ENCODE measurements around the gene PLPPR4.
A peak's percentile ranks its signal among the peaks of the same experiment; 100 is the strongest.
"Not testable (repeated sequence)": the region's sequence is repeated elsewhere in the genome, so short reads cannot be mapped to it uniquely, and the experiment has no call there.

The PLPPR4 gene, protein sequence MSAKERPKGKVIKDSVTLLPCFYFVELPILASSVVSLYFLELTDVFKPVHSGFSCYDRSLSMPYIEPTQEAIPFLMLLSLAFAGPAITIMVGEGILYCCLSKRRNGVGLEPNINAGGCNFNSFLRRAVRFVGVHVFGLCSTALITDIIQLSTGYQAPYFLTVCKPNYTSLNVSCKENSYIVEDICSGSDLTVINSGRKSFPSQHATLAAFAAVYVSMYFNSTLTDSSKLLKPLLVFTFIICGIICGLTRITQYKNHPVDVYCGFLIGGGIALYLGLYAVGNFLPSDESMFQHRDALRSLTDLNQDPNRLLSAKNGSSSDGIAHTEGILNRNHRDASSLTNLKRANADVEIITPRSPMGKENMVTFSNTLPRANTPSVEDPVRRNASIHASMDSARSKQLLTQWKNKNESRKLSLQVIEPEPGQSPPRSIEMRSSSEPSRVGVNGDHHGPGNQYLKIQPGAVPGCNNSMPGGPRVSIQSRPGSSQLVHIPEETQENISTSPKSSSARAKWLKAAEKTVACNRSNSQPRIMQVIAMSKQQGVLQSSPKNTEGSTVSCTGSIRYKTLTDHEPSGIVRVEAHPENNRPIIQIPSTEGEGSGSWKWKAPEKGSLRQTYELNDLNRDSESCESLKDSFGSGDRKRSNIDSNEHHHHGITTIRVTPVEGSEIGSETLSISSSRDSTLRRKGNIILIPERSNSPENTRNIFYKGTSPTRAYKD

DNA sequence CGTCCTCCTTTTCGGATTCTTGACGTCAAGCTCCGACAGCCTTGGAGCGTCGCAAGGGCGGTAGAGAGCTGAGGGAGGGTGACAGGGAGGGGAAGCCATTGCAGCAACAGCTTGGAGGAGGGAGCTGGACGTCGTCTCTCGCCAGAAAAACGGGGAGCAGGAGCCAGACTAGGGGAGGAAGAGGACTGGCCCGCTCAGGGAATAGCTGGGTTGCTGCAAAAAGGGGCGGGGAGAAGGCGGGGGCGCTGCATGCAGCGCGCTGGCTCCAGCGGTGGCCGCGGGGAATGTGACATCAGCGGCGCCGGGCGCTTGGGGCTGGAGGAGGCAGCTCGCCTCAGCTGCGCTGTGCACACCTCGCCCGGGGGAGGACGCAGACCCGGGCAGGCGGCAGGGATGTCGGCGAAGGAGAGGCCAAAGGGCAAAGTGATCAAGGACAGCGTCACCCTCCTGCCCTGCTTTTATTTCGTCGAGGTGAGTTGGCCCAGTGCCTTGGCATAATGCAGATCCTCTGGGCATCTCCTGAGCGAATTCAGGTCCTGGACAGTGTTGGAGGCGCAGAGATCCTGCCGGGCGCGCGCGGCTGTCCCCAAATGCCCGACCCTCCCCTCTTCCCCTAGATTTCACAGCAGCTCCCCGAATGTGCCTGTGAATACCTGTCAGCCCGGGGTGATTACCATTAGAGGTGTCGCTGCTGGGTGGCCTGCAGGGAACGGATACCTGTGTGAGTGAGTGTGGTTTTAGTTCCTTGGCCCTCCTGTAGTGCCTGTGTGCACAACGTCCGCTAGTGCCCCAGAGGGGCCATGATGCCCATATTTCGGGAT is at the start of gene PLPPR4:
PLPPR4 (plus strand) TSS at position 292 of the 821 bp plus-strand sequence; CDS start at position 394, 102 bp downstream.
- peak; percentile 11 for DNase-seq (ENCODE audit: low spot score)

DNA sequence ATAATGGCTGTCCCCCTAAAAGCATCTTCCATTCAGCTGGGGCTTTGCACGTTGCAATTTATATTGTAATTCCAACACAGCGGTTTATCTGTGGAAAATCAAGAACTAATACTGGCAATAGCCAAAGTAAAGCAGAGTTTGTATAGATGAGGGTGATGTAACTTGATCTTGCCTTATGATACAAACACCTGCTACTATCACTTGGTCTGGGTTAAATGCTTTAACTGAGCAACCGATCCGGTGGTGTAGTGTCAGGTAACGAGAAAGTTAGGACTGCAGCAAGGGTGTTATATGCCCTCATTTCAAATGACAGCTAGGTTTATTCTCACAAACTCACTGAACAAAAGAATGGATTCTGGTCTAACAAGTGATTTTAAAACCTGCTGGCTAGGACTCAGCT is 47.3 kb upstream of the PLPPR4 start:
- DNase-seq (ENCODE audit: low spot score), result no peak

DNA sequence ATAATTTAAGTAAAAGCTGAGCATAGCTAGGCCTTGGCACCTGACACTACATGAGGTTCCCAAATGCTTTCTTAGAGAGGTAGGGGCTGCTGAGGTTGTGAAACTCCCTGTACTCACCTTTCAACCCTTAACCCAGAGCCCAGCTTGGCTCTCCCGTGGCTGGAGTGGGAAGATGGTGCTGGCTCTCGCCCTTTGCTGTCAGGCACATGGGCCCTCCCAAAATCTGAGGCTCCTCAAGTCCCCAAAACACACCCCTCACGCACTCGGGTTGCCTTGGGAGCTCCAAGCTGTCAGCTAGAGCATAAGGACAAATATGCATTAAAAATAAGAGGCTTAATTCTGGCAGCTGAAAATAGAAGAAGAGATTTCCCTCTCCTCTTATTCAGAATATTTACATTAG is 46.7 kb upstream of the PLPPR4 start:
- no peak for DNase-seq (ENCODE audit: low spot score)

DNA sequence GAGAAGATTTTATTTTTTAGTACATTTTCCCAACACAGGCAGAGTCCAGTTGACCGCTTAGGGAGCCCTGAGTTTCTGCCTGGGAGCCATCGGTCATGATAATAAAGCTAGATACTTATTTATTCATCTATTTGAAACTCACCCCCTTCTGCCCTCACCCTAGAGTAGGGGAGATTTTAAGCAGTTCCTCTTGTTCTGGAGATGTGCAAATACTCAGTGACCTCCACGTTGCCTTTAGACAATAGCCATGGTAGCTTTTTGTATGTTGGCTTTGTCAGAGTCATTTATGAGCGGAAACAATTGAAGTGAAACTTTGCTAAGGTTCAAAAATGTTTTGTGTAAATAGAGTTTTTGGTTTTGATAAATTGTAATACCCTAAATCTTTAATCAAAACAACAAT is 45.7 kb upstream of the PLPPR4 start:
- DNase-seq (ENCODE audit: low spot score), result no peak

DNA sequence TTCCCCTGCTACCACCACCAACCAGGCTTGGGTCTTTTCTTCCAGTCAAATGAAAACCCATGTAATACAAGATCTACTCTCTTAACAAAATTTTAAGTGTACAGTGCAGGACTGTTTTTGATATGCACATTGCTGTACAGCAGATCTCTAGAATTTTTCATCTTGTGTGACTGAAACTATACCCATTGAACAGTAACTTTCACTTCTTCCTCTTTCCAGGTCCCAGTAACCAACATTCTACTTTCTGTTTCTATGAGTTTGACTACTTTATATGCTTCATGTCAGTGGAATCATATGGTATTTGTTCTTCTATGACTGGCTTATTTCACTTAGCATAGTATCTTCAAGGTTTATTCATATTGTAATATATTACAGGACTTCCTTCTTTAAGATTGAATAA is 45.3 kb upstream of the PLPPR4 start:
- no peak for DNase-seq (ENCODE audit: low spot score)

DNA sequence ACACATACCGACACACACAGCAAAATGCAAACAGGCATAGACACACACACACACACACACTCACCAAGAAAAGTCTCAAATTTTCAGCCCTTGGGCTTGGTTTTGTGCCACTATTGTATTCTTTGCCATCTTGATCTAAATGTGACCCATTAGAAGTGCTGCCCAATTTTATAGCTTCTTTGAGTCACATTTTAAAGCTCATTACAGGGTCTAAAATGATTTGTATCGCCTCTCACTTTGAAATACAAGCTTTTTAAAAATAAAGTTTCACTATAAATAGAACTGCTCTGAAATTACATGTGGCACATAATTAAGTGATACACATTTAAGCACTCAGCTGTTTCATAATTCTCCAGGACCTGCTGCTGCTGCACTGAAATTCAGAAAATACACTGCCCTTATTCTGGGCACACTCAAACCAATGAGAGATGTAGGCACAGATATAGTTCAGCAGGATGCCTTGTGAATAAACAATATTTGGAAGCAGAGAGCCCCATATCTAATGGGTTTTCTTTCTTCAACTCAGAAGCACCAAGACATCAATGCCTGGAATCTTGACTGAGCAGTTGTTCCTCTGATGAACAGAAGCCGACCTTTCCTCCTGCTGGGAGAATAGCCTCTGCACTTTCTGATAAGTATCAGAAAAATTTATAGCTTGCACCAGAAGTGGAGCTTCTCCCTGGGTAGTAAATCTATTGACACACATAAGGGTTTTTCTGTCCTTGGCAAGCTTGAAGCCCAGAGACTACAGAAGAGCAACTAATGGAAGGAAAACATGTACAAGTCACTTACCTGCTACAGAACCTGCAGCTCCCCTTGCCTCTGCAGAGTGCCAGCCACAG is 37.0 kb upstream of the PLPPR4 start:
- DNase-seq (ENCODE audit: low spot score), result no peak

DNA sequence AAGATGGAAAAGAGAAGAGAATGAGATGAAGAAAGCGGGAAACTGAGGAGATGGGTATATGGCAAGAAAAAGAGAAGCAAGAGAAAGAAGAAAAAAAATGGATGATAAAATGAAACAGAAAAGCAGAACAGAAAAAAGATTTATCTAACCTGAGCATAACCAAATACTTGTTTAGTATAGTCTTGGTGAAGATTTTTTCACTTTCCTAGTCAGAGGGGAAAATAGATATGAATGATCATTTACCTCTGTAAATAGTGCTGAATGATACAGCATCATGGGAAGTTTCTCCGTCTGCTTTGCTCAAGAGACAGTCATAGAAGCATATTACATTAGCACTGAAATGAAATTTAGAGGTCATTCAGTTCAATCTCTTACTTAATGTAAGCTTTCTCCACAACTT is 36.1 kb upstream of the PLPPR4 start:
- DNase-seq (ENCODE audit: low spot score), result no peak

DNA sequence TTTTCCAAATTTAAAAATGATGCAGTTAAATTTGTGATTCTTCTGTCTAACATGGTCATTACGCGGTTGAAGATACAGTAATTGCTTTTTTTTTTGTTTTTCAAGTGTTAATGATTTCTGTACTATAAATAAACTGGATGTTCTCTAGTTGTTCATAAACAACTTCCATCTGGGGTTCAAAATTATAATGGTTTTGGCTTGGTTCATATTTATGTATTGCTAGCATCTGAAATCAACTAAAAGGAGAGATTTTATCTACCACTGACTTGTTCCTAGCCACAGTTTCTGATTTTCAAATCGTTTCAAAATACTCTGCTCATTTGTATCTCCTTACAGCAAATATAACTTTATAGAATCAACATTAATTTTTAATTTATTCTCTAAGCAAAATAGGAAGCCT is 35.2 kb upstream of the PLPPR4 start:
- DNase-seq (ENCODE audit: low spot score), result no peak

DNA sequence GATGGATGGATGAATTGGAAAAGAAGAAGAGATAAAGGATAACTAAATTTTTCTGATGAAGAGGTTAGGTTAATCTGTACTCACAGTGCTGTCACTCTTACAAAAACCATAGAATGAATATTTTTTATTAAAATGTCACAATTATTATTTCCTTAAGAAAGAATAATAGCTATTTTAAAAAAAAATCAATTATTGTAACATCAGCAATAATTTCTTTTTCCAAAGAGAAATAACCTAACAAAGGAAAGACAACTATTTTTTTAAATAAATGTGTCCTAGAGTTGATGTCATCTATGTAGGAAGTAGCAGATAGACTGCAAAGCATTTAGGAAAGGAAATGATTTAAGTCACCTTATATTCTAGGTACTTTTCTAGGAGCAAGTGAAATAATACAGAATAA is 33.6 kb upstream of the PLPPR4 start:
- no peak for DNase-seq (ENCODE audit: low spot score)

DNA sequence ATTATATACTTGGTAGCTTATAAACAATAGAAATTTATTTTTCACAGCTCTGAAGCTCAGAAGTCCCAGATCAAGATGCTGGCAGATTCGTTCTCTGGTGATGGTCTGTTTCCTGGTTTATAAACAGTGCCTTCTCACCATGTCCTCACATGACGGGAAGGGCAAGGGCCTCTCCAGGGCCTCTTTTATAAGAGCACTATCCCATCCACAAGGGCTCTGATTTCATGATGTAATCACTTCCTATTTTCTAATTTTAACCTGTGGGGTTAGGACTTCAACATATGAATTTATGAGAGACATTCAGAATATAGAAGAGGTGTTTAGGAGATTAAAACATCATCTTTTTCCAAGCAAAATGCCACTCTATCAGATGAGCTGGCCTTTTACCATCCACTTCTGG is 32.1 kb upstream of the PLPPR4 start:
- no peak for DNase-seq (ENCODE audit: low spot score)

DNA sequence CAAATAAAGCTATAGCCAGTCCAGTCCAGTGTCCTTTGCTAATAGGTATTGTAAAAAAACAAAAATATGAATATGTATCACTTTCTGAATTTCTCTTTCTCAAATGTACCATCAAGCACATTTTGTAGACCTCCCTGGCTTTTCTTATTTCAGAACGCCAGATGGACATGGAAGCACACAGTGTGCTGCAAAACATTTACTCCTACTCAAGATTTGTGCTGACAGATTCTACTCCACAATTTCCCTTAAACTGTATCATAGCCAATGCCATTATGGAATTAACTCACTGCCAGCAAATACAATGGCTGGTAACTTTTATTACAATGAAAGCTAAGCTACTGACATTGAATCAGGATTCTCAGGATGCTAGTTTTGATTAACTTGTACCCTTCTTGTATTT is 30.8 kb upstream of the PLPPR4 start:
- no peak for DNase-seq (ENCODE audit: low spot score)

DNA sequence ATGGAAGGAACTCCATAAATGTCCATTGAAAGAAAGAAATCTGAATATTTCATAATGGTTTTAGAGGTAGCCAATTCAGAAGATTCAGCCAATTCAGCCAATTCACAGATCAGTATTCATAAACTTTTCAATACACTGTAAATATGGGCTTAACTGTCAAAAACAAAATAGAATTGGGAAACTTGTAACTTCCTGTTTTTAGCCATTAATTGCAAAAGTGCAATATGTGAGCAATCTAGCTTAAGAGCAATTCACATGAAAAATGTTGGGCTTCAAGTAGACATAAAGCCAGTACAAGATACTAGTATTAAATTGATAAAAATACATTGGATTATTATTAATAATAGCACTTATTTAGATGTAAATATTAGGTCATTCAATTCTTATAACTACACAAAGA is 27.5 kb upstream of the PLPPR4 start:
- DNase-seq (ENCODE audit: low spot score), result no peak

DNA sequence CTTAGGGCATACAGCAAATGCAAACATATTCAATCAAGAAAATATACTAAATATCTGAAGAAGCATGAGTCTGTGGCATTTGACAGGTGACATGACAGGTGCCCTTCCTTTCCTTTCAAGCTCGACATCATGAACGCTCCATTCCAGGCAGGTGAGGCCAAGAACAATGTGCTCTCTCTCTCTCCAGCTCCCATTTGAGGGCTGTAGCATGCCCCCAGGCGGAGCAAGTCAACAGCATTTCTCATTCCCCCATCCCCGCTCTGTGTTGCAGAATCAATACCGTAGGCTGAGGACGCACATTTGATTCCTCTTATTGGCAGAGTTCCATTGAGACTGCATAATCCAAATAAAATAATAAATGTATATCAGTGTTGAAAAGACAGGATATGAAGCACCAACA is 24.6 kb upstream of the PLPPR4 start:
- DNase-seq (ENCODE audit: low spot score), result no peak

DNA sequence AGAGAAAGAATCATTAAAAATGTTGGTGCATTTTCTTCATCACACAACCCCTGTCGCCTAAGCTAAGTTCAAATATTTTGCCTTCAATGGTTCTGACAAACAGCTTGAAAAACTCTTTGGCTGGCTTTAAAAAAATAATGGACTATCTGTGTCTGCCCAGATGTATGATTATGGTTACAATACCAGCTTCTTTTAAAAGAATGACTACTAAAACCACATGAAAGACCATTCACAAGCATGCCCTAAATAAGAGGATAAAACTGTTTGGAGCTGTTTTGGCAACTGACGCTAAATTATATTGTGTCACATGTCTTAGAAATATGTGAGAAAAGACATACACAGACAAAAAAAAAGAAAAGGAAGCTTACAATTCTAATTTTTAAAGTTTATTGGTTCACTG is 23.7 kb upstream of the PLPPR4 start:
- peak; percentile 43 for DNase-seq (ENCODE audit: low spot score)

DNA sequence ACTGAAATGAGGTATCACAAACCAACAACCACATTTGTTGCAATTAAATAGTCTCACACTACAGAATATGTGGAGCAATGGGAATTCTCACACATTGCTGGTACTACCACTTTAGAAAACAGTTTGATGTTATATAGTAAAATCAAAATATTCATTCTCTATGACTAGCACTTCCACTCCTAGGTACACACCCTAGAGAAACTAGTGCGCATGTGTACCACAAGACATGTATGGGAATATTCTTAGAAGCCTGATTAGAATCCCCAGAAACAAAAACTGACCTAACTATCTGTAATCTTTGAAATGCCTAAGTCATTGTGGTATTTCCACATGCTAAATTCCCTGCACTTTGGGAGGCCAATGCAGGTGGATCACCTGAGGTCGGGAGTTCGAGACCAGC is 18.1 kb upstream of the PLPPR4 start:
- no peak for DNase-seq (ENCODE audit: low spot score)

DNA sequence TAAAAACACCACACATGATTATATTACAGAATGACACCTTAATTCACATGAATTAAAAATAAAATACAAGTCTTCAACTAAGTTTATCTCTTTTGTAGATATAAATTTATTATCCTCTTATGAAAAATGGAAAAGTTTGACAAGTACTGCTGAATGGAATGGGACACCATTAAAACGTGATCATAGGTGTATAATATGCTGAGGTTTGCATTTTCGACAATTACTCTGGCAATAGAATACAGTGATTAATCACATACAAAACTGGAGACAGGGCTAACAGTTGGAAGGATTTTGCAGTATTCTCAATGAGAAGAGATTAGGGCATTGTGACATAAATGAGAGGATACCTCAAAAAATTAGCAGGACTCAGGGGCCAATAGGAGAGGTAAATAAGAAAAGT is 17.1 kb upstream of the PLPPR4 start:
- DNase-seq (ENCODE audit: low spot score), result no peak

DNA sequence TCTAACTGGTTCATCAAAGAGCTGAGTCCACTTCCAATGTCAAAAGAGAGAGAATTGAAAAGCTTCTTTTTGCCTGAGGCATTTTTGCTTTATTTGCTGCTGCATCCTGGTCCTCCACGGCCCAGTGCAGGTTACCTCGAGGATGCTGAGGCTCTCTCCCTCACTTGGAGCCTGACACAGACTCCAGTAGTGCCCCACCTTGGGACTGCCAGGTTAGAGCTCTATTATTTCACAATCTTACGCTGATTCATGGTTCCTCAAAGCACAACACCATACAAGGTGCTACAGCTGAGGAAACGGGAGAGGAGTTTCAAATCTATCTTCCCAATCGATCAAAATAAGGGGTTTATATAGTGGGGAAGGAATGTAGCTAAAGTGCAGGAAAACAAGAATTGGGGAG is 13.6 kb upstream of the PLPPR4 start:
- no peak for DNase-seq (ENCODE audit: low spot score)

DNA sequence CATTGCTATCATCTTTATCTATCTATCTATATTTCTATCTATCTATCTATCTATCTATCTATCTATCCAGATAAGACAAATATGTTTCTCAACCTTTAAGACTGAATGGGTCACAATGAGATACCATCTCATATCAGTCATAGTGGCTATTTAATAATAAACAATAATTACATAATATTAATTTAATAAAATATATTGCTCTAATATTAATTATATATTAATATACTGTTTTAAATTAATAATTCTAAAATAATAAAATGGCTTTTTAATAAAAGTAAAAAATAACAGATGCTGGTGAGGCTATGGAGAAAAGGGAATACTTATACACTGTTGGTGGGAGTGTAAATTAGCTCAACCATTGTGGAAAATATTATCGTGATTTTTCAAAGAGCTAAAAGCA is 13.0 kb upstream of the PLPPR4 start:
- no peak for DNase-seq (ENCODE audit: low spot score)

DNA sequence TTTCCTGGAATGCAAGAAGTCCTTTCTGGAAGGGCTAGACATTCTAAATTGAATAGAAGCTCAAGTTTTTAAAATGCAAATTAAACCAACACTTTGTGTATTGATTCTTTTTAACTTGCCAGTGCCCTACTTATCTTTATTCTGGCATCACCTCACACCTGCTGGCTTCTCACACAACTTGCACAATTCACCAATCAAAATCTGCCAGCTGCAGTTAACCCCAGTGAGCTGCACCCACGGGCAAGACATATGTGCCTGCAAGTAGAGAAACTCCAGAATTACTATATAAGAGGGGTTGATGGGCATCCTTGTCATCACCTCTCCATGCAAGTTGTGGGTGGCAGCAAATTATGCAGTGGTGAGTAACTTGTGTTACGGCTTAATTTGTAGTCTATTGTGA is 11.7 kb upstream of the PLPPR4 start:
- DNase-seq (ENCODE audit: low spot score), result no peak

DNA sequence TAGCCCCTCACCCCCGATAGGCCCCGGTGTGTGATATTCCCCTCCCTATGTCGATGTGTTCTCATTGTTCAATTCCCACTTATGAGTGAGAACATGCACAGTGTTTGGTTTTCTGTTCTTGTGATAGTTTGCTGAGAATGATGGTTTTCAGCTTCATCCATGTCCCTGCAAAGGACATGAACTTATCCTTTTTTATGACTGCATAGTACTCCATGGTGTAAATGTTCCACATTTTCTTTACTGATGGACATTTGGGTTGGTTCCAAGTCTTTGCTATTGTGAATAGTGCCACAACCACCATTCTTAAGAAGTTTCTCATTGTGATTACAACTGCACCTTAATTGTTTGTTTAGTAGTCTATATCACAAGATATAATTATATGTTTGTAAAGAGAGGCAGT is 3.9 kb upstream of the PLPPR4 start:
- not testable (repeated sequence) for DNase-seq (ENCODE audit: low spot score)

DNA sequence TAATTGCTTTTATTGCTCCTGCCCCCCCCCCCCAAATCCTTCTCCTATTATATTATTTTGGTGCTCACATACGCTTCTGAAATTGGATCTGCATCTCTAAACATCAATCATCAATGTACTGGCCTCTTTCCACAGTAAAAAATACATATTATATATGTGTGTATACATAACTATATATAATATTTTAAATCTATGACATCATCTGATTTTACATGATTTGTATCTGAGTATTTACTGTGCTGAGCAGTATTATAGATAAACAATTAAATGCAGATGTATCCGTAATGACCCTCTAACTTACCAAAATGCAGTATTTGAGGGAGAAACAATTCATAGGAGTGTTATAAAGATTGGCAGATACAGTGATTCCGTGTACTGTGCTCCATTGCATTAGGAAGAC is 832 bp downstream of the PLPPR4 start:
- DNase-seq (ENCODE audit: low spot score), result no peak

DNA sequence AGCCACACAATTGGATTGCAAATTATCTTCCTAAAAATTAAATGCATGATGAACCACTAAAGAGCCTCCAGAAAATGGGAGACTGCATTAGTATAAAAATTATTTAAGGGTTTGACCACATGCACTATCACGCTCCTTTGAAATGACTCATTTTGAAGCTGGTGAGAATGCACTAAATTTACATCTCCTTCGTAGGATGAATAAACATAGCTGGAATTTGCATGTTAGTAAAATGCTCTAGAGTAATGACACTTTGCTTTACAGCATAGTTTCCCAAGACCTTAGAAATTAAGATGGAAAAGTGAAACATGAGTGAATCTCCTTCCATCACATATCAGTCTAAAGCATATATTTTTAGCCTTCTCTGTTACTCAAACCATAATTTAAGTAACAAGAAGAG is 2.4 kb downstream of the PLPPR4 start:
- no peak for DNase-seq (ENCODE audit: low spot score)
